GM12873 (cell line): ENCODE measurements around the gene APP.

ENCODE experiments used
- CTCF ChIP-seq: IDR thresholded peaks from 2 replicates; pipeline ENCODE4 v1.5.1; 2012; ENCODE audit warnings: low read depth, mild to moderate bottlenecking, moderate library complexity, low read length, control low read depth; ENCODE audit not compliant: insufficient read depth; ENCODE audit errors: missing control alignments

The APP gene

GRCh38 chr21:26194326-26194725, 23.8 kb upstream of the APP start:
- TF ChIP-seq CTCF = no peak

GRCh38 chr21:26191609-26192008, 21.0 kb upstream of the APP start:
- TF ChIP-seq CTCF = no peak

GRCh38 chr21:26188422-26188821, 17.9 kb upstream of the APP start:
- no peak for TF ChIP-seq CTCF

- no peak for TF ChIP-seq CTCF
These were observed 14.9 kb upstream of the APP start for GRCh38 chr21:26185446-26185845.

GRCh38 chr21:26185021-26185420, 14.5 kb upstream of the APP start:
- TF ChIP-seq CTCF = no peak

- no peak for TF ChIP-seq CTCF
These were observed 8.9 kb upstream of the APP start for GRCh38 chr21:26179501-26179900.

GRCh38 chr21:26177746-26178426, 7.3 kb upstream of the APP start:
- no peak for TF ChIP-seq CTCF
